Right lobe of liver (tissue), 4 donors: ENCODE measurements around the gene CRIM1.

ENCODE experiments used
- POLR2A ChIP-seq: fragments of 450-650 bp; IDR thresholded peaks from one replicate; pipeline ENCODE4 v1.6.1; 2017; ENCODE audit warnings: antibody characterized with exemption, mild to moderate bottlenecking
- TF ChIP-seq, protein P1 (sequence below), 4 donors: fragments of 200-600 bp in 3 of 4; fragments of 450-650 bp in 1 of 4; IDR thresholded peaks; one replicate each; pipeline versions ENCODE4 v1.5.1 to v1.8.0; 2016 to 2022; ENCODE audit warnings: antibody characterized with exemption in 4 of 4, mild to moderate bottlenecking in 2 of 4
- donor health status: DM: no; HTN: no; CAD: no.
- donor health status: DM: no; HTN: no; CAD: no.
- donor health status: DM: no; HTN: yes; CAD: no.

DNA sequence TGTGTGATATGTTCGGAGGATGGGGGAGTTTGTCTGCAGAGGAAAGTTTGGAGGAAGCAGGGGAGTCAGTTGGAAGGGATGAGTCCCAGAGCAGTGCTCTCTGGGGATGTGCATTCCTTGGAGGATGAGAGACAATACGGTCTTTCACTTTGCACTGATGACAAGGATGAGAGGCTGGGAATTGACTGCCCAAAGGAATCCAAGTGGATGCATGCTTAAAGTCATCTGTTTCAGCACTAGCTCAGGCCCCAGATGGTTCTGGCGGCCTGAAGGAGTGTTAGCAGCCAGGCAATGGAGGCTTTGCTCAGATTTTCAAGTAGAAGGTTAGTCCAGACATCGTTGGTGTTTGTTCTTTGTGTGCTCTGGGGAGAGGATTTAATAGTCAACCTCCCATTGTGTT is 100.2 kb downstream of the CRIM1 start:
- TF ChIP-seq, protein P1, sequence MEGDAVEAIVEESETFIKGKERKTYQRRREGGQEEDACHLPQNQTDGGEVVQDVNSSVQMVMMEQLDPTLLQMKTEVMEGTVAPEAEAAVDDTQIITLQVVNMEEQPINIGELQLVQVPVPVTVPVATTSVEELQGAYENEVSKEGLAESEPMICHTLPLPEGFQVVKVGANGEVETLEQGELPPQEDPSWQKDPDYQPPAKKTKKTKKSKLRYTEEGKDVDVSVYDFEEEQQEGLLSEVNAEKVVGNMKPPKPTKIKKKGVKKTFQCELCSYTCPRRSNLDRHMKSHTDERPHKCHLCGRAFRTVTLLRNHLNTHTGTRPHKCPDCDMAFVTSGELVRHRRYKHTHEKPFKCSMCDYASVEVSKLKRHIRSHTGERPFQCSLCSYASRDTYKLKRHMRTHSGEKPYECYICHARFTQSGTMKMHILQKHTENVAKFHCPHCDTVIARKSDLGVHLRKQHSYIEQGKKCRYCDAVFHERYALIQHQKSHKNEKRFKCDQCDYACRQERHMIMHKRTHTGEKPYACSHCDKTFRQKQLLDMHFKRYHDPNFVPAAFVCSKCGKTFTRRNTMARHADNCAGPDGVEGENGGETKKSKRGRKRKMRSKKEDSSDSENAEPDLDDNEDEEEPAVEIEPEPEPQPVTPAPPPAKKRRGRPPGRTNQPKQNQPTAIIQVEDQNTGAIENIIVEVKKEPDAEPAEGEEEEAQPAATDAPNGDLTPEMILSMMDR (IDR thresholded peaks at IDR 0.05): no peak
- TF ChIP-seq POLR2A: no peak
